HFF-Myc (cell line): ENCODE measurements around the gene SRGAP1.

ENCODE experiments used
- DNase-seq: peaks from one replicate; pipeline ENCODE4 v3.0.0-alpha.2; 2011; ENCODE audit warnings: low read depth; ENCODE audit errors: extremely low read depth
- H3K4me3 ChIP-seq: replicated peaks from 2 replicates; pipeline ENCODE4 v1.5.1; 2011; ENCODE audit warnings: low read depth, mild to moderate bottlenecking, control low read depth, low read length
- TF ChIP-seq, protein P1 (sequence below): IDR thresholded peaks from 2 replicates; pipeline ENCODE4 v1.5.1; 2012; ENCODE audit warnings: mild to moderate bottlenecking, low read depth, low read length, control low read depth; ENCODE audit errors: missing control alignments

The SRGAP1 gene

DNA sequence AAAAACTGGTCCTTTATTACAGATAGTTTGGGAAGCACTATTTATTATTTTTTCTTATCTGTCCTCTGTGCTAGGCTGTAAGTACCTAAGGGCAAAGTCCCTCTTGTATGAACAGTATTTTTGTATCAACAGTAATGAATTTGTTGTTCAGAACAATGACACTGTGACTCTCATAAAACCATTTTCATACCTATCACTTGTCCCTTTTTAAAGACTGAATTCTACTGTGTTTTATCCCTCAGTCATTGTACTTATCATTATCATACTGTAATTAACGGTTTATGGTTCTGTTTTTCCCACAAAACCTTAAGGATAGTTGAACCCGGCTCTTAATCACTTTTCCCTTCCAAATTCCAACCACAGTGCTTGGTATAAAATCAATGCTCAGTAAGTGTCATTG is 69.4 kb downstream of the SRGAP1 start:
- DNase-seq, result no peak
- TF ChIP-seq, protein P1, sequence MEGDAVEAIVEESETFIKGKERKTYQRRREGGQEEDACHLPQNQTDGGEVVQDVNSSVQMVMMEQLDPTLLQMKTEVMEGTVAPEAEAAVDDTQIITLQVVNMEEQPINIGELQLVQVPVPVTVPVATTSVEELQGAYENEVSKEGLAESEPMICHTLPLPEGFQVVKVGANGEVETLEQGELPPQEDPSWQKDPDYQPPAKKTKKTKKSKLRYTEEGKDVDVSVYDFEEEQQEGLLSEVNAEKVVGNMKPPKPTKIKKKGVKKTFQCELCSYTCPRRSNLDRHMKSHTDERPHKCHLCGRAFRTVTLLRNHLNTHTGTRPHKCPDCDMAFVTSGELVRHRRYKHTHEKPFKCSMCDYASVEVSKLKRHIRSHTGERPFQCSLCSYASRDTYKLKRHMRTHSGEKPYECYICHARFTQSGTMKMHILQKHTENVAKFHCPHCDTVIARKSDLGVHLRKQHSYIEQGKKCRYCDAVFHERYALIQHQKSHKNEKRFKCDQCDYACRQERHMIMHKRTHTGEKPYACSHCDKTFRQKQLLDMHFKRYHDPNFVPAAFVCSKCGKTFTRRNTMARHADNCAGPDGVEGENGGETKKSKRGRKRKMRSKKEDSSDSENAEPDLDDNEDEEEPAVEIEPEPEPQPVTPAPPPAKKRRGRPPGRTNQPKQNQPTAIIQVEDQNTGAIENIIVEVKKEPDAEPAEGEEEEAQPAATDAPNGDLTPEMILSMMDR, result no peak
- no peak overlapping the region for H3K4me3 ChIP-seq

DNA sequence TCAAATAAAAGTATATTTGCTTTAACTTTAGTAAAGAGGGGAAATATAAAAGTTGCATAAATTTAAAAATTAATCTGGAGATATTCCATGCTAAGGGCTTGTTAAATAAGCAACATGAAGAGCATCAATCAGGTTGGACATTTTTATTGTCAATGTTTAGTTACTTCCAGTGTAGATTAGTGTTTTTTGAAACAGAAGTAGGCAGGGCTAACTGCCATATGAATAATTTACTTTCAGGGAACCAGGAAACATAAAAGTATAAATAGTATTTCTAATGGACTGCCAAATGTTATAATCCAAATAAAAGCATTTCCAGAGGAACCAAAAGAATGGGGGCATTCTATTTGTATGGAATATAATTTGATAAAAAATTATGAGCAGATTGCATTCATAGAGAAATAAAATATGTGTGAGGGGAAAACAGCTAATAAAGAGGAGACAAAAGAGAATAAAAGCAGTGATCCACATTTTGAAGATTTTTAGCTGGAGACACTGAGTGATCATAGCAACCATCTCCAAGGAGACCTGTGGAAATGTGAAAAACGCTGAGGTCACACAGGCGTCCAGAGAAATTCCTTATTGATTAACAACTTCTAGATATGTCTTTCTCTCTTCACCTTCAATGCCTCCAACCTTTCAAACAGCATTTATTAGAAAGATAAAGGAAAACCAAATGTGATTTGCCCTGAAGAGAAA is 70.8 kb downstream of the SRGAP1 start:
- TF ChIP-seq, protein P1, result no peak
- no peak overlapping the region for H3K4me3 ChIP-seq
- DNase-seq, result no peak

DNA sequence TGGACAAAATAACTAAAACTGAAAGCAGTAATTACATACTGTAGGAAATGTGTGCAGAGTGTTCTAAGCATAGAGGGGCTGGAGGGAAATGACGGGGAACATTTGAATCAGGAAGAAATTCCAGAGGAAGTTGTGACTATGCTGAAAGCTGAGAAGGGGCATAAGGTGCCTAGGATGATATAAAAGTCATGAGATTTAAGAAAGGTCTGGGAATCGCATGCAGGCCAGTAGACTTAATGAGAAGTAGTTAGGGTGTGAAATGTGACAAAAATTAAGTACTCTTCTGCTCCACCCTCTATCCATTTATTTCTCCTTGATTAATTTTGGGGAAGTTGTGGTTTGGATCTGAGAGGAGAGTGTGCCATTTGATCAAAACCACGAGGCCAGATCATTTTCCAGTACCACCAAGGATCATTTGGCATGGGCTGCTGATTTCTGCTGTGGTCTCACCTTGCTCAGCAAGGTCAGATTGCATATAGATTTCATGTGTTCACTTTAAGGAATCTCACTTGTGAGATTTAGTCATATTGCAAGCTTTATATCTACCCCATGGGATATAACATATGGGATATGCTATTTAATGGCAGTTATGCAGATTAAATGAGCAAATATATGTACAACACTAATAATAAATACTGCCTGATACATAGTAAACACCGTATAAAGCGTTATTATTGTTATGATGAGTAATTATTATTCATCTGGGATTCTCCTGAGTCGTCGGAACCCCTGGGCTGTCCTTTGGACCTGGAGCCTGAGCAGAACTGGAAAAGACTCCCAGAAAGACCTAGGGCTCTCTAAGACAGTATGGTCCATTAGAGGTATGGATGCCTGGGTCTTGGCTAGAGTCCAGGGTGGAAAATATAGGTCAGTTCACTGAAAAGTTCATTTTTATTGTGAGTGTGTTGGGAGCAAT is 72.3 kb downstream of the SRGAP1 start:
- DNase-seq, result no peak
- TF ChIP-seq, protein P1, result no peak
- no peak overlapping the region for H3K4me3 ChIP-seq

DNA sequence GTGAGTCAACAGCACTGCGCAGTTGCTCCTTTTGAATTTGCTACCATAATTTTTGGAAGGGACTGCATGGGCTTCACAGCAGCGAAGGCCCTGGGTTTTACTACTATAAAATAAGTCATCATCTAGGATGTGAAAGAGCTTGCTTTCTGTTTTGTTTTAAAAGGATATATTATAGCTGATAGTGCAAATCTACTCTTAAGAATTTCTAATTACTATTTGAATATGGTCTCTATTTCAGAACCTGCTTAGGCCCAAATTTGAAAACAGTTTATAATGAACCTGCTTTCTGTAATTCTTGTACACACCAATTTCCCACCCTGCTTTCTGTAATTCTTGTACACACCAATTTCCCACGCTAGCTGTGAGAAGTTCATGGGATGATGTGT is 73.0 kb downstream of the SRGAP1 start:
- no peak for DNase-seq
- H3K4me3 ChIP-seq, result no peak overlapping the region
- TF ChIP-seq, protein P1, result no peak

DNA sequence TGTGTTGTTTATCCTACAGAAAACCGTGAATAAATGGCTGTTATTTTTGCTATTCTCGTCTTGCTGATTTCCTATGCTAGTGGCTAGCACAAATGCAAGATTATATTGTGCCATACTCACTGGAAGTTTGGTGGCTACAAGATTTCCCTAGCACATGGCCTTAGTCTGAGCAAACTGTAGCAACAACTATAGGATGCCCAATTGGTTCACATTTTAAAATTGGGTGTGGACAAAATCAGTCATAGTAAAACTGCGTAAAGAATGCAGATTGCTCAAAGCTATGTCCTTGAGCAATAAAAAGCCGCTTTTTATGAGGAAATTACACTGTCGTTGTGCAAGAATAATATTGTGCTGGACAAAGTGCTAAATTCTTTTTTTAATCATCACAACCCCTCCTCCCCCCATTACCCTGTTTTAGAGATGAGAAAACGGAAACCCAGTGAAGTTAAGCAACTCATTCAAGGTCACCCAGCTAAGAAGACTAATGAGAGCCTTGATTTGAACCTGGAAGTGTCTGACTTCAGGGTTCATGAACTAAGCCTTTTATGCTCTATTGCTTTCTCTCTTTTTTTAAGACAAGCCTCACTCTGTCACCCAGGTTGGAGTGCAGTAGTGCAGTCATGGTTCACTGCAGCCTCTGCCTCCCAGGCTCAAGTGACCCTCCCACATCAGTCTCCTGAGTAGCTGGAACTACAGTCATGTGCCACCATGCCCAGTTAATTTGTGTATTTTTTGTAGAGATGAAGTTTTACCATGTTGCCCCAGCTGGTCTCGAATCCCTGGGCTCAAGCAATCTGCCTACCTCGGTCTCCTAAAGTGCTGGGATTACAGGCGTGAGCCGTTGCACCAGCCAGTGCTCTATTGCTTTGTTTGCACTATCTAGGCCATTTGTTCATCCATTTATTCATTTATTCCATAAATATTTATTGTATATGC is 73.6 kb downstream of the SRGAP1 start:
- H3K4me3 ChIP-seq, result no peak overlapping the region
- TF ChIP-seq, protein P1, result no peak
- peak; percentile 89 for DNase-seq

DNA sequence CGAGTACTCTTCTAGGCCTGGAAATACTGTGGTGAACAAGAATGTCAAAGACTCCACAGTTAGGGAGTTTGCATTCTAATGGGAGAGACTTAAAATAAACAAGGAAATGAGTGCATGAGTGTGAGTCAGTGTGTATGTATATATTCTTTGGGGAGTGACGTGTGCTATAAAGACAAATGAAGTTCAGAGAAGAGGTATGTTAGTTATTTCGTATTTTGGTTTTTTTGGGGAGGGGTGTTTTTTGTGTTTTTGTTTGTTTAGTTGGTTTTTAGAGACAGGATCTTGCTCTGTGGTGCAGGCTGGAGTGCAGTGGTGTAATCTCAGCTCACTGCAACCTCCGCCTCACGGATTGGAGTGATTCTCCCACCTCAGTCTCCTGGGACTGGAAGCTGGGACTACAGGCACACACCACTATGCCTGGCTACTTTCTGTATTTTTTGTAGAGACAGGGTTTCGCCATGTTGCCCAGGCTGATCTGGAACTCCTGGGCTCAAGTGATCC is 74.3 kb downstream of the SRGAP1 start:
- H3K4me3 ChIP-seq, result no peak overlapping the region
- TF ChIP-seq, protein P1, result no peak
- peak; percentile 86 for DNase-seq
